Central memory CD8-positive, alpha-beta T cell (primary cell): ENCODE data around the gene TFB1M.
"Not testable (repeated sequence)": the region's sequence is repeated elsewhere in the genome, so short reads cannot be mapped to it uniquely, and the experiment has no call there.

Experiments
- ATAC-seq: fragments of 150-1000 bp; cut with Tn5 transposase; replicated peaks from 2 replicates; pipeline ENCODE4 v1.10.0; 2022; ENCODE audit warnings: mild to moderate bottlenecking, moderate FRiP score, moderate number of reproducible peaks; ENCODE audit not compliant: poor library complexity, severe bottlenecking; ENCODE audit errors: extremely low read depth
- DNase-seq, 2 donors: peaks; one replicate each; pipeline ENCODE4 v3.0.0; 2021; ENCODE audit warnings: low spot score in 2 of 2
- H3K27ac Mint-ChIP-seq: one replicate; pipeline ENCODE4 v1.8.0; 2022; ENCODE audit warnings: low read depth, mild to moderate bottlenecking, moderate library complexity, mixed read lengths
- H3K27me3 Mint-ChIP-seq: one replicate; pipeline ENCODE4 v1.8.0; 2022; ENCODE audit warnings: mixed read lengths
- H3K36me3 Mint-ChIP-seq: one replicate; pipeline ENCODE4 v1.8.0; 2022; ENCODE audit warnings: mild to moderate bottlenecking, moderate library complexity, mixed read lengths; ENCODE audit not compliant: insufficient read depth
- H3K4me1 Mint-ChIP-seq: one replicate; pipeline ENCODE4 v1.8.0; 2022; ENCODE audit warnings: mixed read lengths
- H3K4me3 Mint-ChIP-seq: one replicate; pipeline ENCODE4 v1.8.0; 2022; ENCODE audit warnings: mild to moderate bottlenecking, moderate library complexity, mixed read lengths
- H3K9me3 Mint-ChIP-seq: one replicate; pipeline ENCODE4 v1.8.0; 2022; ENCODE audit warnings: mixed read lengths

TFB1M gene

GRCh38 chr6:155327326-155328073, 13.2 kb upstream of the TFB1M start:
- H3K4me1 Mint-ChIP-seq: peaks cover 6% of the 10 kb centered on the region
- no peaks in the 10 kb centered on the region for H3K36me3 Mint-ChIP-seq
- no peak for ATAC-seq
- DNase-seq: peak; percentile 22 to 30
- no peaks in the 10 kb centered on the region for H3K9me3 Mint-ChIP-seq
- H3K4me3 Mint-ChIP-seq: no peak overlapping the region
- no peaks in the 10 kb centered on the region for H3K27me3 Mint-ChIP-seq
- no peak overlapping the region for H3K27ac Mint-ChIP-seq

GRCh38 chr6:155325700-155326516, 11.6 kb upstream of the TFB1M start:
- Mint-ChIP-seq H3K4me1 (peaks cover 6% of the 10 kb centered on the region), H3K4me3 (no peak overlapping the region), H3K36me3 (no peaks in the 10 kb centered on the region), H3K27ac (no peak overlapping the region), H3K9me3 (no peaks in the 10 kb centered on the region), H3K27me3 (peaks cover 10% of the 10 kb centered on the region)
- no peak for ATAC-seq
- DNase-seq: no peak

- Mint-ChIP-seq H3K4me1 (peaks cover 6% of the 10 kb centered on the region), H3K27ac (no peak overlapping the region), H3K36me3 (no peaks in the 10 kb centered on the region), H3K27me3 (peaks cover 19% of the 10 kb centered on the region), H3K9me3 (no peaks in the 10 kb centered on the region), H3K4me3 (no peak overlapping the region)
- no peak for DNase-seq
- ATAC-seq: no peak
Observed at GRCh38 chr6:155324993-155325392, 10.7 kb upstream of the TFB1M start.

DNA sequence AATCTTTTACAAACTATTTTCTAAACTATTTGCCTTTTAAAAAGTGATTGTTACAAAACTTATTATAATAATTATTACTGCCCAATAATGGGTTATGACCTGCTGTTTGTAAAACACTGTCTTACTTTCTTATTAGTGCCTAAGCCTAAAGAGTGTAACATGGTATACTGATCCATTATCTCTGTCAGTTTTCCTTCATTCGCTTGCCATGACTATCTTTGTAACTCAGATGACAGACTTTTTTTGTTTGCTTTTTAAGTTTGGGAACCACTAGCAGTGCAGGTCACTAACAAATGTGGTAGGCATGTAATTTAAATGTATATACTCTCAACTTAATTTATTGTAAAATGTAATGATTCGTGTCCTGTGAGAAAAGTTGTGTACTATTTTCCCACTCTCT, 9.9 kb upstream of the TFB1M start:
- Mint-ChIP-seq H3K9me3 (no peaks in the 10 kb centered on the region), H3K27ac (no peak overlapping the region), H3K36me3 (no peaks in the 10 kb centered on the region), H3K4me3 (no peak overlapping the region), H3K27me3 (peaks cover 21% of the 10 kb centered on the region), H3K4me1 (peaks cover 6% of the 10 kb centered on the region)
- no peak for DNase-seq
- no peak for ATAC-seq

DNA sequence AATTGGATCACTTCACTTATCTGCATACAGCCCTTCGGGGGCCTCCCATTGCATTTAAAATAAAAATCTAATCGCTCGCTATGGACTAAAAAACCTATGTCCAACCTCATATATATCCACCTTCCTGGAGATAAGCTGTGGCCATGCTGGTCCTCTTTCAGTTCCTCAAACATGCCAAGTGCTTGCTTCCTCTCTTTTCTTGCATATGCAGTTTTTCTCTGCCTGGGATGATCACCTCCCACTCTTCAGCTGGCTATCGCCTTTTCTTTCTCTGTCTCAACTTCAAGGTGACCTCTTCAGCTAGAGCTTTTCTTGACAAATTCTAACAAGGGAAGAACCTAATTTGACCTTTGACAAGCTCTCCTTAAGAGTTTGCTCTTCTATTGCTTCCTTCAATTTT, 5.6 kb upstream of the TFB1M start:
- no peak for ATAC-seq
- Mint-ChIP-seq H3K4me1 (peaks cover 7% of the 10 kb centered on the region), H3K4me3 (no peak overlapping the region), H3K36me3 (no peaks in the 10 kb centered on the region), H3K27me3 (peaks cover 21% of the 10 kb centered on the region), H3K9me3 (no peaks in the 10 kb centered on the region), H3K27ac (no peak overlapping the region)
- DNase-seq: no peak

DNA sequence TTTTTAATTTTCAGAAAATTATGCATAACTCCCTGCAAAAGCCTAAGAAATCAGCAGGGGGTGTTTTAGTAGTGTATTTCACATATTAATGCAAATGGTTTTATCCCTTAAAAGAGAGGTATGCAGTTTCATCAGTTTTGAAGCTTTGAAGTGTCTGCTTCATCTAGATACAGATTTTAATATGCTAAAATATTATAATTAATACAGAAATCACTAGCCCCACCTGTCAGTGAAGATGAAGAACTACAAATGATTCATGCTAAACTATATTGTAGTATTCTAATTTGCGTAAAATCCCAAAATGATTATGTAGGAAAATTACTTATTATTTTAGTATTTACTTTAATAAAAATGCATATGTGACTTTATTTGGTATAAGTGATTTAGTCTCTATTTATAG, 2.9 kb upstream of the TFB1M start:
- H3K9me3 Mint-ChIP-seq: no peaks in the 10 kb centered on the region
- no peak overlapping the region for H3K27ac Mint-ChIP-seq
- peaks cover 10% of the 10 kb centered on the region for H3K36me3 Mint-ChIP-seq
- DNase-seq (no peak), ATAC-seq (no peak)
- peaks cover 19% of the 10 kb centered on the region for H3K4me1 Mint-ChIP-seq
- peaks cover 21% of the 10 kb centered on the region for H3K27me3 Mint-ChIP-seq
- no peak overlapping the region for H3K4me3 Mint-ChIP-seq

DNA sequence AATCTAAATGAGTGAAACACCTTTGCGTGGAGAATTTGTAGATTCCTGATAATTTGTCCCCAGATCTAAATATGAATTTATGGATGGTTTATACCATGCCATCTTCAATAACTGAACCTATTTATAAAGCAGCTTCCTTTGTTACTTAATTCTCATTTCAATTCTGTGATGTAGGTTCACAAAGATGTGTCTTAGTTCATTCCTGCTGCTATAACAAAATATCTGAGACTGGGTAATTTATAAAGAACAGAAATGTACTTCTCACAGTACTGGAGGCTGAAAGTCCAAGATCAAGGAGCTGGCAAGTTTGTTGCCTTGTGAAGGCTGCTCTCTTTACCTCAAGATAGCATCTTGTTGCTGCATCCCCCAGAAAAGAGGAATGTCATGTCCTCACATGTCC, 2.1 kb upstream of the TFB1M start:
- peaks cover 12% of the 10 kb centered on the region for H3K36me3 Mint-ChIP-seq
- no peaks in the 10 kb centered on the region for H3K9me3 Mint-ChIP-seq
- no peak overlapping the region for H3K4me3 Mint-ChIP-seq
- ATAC-seq: no peak
- DNase-seq: no peak
- no peak overlapping the region for H3K27ac Mint-ChIP-seq
- peaks cover 15% of the 10 kb centered on the region for H3K27me3 Mint-ChIP-seq
- peaks cover 23% of the 10 kb centered on the region for H3K4me1 Mint-ChIP-seq

DNA sequence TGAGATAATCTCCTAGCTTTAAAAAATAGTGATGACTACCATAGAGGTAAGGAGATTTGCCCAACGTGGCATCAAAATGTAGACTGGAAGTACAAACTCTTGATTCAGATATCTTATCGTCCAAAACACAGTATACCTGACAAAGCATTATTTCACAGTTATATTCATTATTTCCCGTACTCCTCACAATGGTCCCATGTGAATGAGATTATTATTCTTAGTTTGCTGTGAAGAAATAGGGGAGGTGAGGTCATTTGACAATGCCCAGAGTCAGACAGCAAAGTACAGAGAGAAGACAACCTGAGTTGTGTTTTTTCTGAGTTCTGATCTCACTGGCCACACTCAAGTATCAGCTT, 1.2 kb upstream of the TFB1M start:
- H3K27ac Mint-ChIP-seq: peak overlapping the region; percentile 96
- peak overlapping the region; percentile 94 for H3K4me3 Mint-ChIP-seq
- ATAC-seq (no peak), DNase-seq (no peak)
- H3K27me3 Mint-ChIP-seq: peaks cover 7% of the 10 kb centered on the region
- H3K36me3 Mint-ChIP-seq: peaks cover 16% of the 10 kb centered on the region
- H3K4me1 Mint-ChIP-seq: peaks cover 26% of the 10 kb centered on the region
- no peaks in the 10 kb centered on the region for H3K9me3 Mint-ChIP-seq

- Mint-ChIP-seq H3K27me3 (peaks cover 1% of the 10 kb centered on the region), H3K4me1 (peaks cover 30% of the 10 kb centered on the region), H3K9me3 (no peaks in the 10 kb centered on the region), H3K27ac (peak overlapping the region; percentile 96), H3K36me3 (peaks cover 16% of the 10 kb centered on the region), H3K4me3 (peak overlapping the region; percentile 94)
- DNase-seq (no peak), ATAC-seq (peak; percentile 28)
Observed at GRCh38 chr6:155314773-155315515, 660 bp upstream of the TFB1M start.

- peak overlapping the region; percentile 96 for H3K27ac Mint-ChIP-seq
- peak overlapping the region; percentile 94 for H3K4me3 Mint-ChIP-seq
- no peak for DNase-seq
- no peaks in the 10 kb centered on the region for H3K9me3 Mint-ChIP-seq
- H3K36me3 Mint-ChIP-seq: peaks cover 19% of the 10 kb centered on the region
- ATAC-seq: peak; percentile 20
- no peaks in the 10 kb centered on the region for H3K27me3 Mint-ChIP-seq
- peaks cover 36% of the 10 kb centered on the region for H3K4me1 Mint-ChIP-seq
Observed at GRCh38 chr6:155313602-155314091, 637 bp downstream of the TFB1M start.

DNA sequence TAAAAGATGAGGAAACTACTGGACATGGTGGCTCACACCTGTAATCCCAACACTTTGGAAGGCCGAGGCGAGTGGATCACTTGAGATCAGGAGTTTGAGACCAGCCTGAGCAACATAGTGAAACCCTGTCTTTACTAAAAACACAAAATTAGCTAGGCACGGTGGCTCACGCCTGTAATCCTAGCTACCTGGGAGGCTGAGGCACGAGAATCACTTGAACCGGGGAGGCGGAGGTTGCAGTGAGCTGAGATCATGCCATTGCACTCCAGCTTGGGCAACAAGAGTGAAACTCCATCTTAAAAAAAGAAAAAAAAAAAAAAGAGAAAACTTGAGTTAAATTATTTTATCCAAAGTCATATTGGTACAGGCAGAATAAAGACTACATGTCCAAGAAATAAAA, 1.3 kb downstream of the TFB1M start:
- Mint-ChIP-seq H3K36me3 (peaks cover 19% of the 10 kb centered on the region), H3K27ac (peak overlapping the region; percentile 96), H3K4me1 (peaks cover 39% of the 10 kb centered on the region), H3K4me3 (peak overlapping the region; percentile 94)
- not testable (repeated sequence) for ATAC-seq, DNase-seq, H3K27me3 Mint-ChIP-seq, H3K9me3 Mint-ChIP-seq

DNA sequence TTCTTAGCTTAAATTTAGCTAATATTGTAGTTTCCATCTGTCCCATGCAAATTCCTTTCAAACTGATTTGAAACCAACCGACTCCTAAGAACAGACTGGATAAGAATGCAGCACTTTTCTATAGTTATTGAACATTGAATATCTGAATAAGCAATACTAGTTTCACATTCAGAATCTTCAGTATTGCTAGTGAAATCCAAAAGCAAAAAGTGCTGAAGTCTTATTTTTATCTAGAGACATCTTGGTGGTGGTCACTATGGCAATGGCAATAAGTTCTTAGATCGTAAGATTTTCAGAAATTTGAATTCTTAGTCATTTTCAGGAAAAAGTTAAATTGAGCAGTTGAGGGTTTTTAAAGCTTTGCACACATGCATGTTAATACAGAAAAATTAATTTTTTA, 2.7 kb downstream of the TFB1M start:
- no peak for ATAC-seq
- Mint-ChIP-seq H3K27ac (no peak overlapping the region), H3K4me1 (peaks cover 49% of the 10 kb centered on the region)

More for the DNA sequence above, 2.7 kb downstream of the TFB1M start:
- Mint-ChIP-seq H3K4me3 (no peak overlapping the region), H3K27me3 (no peaks in the 10 kb centered on the region), H3K36me3 (peaks cover 21% of the 10 kb centered on the region), H3K9me3 (no peaks in the 10 kb centered on the region)
- no peak for DNase-seq
